Measurements from ENCODE around the gene DDX51. TPM values are rescaled to one million over a fixed set of nuclear protein-coding genes. Genes with fewer than 3 reads are reported as not detected.

The DDX51 gene
- total and polyA plus RNA-seq, 2 of the 4 experiments (the other 2 are of a cell fraction) = 3.8 to 14.5 TPM

DNA sequence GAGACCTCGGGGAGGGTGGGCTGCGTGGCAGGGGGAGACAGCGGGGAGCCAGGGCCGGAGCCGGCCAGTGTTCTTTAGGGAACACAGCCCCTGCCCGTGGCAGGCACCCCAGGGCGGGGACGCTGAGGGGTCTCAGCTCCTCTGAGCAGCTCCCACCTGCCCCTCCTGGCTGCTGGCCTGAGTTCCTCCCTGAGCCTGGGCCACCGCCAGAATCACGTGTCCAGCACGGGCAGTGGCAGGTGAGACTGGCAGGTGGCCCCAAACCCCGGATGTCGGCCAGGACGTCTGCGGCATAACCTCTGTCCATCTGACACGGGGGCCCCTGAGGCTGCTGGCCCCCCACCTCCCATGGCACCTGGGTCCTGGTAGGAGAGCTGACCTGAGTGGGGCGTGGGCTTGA is 25.3 kb upstream of the DDX51 start:
- no peak overlapping the region for H2BK120ac ChIP-seq (ENCODE audit: low read depth, low read length)
- H2BK15ac ChIP-seq (ENCODE audit: low read depth, low read length) = no peak overlapping the region
- 87% methylated on average over 3 of the region's 17 CpGs; no CpG with 5 or more reads in 1 of the 2 experiments for WGBS, 2 experiments (ENCODE audit: extremely low coverage in 2 of 2, insufficient read length in 1 of 2)
- no peak overlapping the region for H3K4me2 ChIP-seq (ENCODE audit: low read depth, low read length)
- H3K4ac ChIP-seq (ENCODE audit: low read depth, low read length) = no peak overlapping the region
- no peak overlapping the region for H4K91ac ChIP-seq (ENCODE audit: insufficient read depth, low read depth, low read length)
- no peak overlapping the region for H3K23ac ChIP-seq (ENCODE audit: low read depth, low read length)
- ChIA-PET POLR2A (ENCODE audit: unreplicated experiment) (no interaction called here), CTCF (no interaction called here)
- no peak overlapping the region for H3K14ac ChIP-seq (replicated peaks; ENCODE audit: low read depth, low read length)
- ATAC-seq (ENCODE audit: low read depth) (no peak), DNase-seq (no peak)
- H3K18ac ChIP-seq (ENCODE audit: low read depth, low read length) = no peak overlapping the region
- no peaks in the 10 kb centered on the region for H3K36me3 ChIP-seq (ENCODE audit: control insufficient read depth, insufficient read depth, low read length)
- no peaks in the 10 kb centered on the region for H3K9me3 ChIP-seq (ENCODE audit: control insufficient read depth, insufficient read depth, low read length)
- H3K27ac ChIP-seq (ENCODE audit: insufficient read depth, low read length) = no peak overlapping the region
- H4K5ac ChIP-seq (ENCODE audit: low read depth, low read length) = no peak overlapping the region
- in situ Hi-C loops (cut with MboI; ENCODE audit: low sequenced_read_pairs) = no loop called here
- H2AK9ac ChIP-seq (replicated peaks; ENCODE audit: low read depth, low read length, poor library complexity) = no peak overlapping the region
- dilution Hi-C loops (cut with HindIII; ENCODE audit: low sequenced_read_pairs, unreplicated experiment) = no loop called here
- no peak overlapping the region for H2BK5ac ChIP-seq (ENCODE audit: low read depth, low read length, poor library complexity, severe bottlenecking)
- H3K4me3 ChIP-seq (ENCODE audit: insufficient read depth, low read depth, low read length) = no peak overlapping the region
- TF ChIP-seq FOS (IDR thresholded peaks at IDR 0.05; ENCODE audit: low read depth, low read length) = no peak
- TF ChIP-seq POLR2A (IDR thresholded peaks at IDR 0.05; ENCODE audit: low read depth, low read length) = no peak
- TF ChIP-seq, protein P1, sequence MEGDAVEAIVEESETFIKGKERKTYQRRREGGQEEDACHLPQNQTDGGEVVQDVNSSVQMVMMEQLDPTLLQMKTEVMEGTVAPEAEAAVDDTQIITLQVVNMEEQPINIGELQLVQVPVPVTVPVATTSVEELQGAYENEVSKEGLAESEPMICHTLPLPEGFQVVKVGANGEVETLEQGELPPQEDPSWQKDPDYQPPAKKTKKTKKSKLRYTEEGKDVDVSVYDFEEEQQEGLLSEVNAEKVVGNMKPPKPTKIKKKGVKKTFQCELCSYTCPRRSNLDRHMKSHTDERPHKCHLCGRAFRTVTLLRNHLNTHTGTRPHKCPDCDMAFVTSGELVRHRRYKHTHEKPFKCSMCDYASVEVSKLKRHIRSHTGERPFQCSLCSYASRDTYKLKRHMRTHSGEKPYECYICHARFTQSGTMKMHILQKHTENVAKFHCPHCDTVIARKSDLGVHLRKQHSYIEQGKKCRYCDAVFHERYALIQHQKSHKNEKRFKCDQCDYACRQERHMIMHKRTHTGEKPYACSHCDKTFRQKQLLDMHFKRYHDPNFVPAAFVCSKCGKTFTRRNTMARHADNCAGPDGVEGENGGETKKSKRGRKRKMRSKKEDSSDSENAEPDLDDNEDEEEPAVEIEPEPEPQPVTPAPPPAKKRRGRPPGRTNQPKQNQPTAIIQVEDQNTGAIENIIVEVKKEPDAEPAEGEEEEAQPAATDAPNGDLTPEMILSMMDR (conservative IDR thresholded peaks at IDR 0.05; ENCODE audit: low read depth, low read length) = no peak
- TF ChIP-seq CHD1 (IDR thresholded peaks at IDR 0.05; ENCODE audit: low read depth, low read length) = no peak
- no peak for TF ChIP-seq NFE2L2 (IDR thresholded peaks at IDR 0.05; ENCODE audit: low read depth, low read length)
- TF ChIP-seq, protein P2, sequence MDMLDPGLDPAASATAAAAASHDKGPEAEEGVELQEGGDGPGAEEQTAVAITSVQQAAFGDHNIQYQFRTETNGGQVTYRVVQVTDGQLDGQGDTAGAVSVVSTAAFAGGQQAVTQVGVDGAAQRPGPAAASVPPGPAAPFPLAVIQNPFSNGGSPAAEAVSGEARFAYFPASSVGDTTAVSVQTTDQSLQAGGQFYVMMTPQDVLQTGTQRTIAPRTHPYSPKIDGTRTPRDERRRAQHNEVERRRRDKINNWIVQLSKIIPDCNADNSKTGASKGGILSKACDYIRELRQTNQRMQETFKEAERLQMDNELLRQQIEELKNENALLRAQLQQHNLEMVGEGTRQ (IDR thresholded peaks at IDR 0.05; ENCODE audit: low read depth, low read length) = no peak
- no peak for TF ChIP-seq RFX5 (IDR thresholded peaks at IDR 0.05; ENCODE audit: low read depth, low read length)
- no peak overlapping the region for H3K56ac ChIP-seq (ENCODE audit: extremely low read depth, insufficient read depth, low read length)
- H3K4me1 ChIP-seq (ENCODE audit: control insufficient read depth, insufficient read depth, low read length) = peaks cover 8% of the 10 kb centered on the region; the same call in 1 of the 2 replicates
- BruUV-seq (replicated peaks) = no TSS peak
- peaks cover 36% of the 10 kb centered on the region; the same call in 1 of the 2 replicates for H3K27me3 ChIP-seq (ENCODE audit: control insufficient read depth, insufficient read depth, low read length)
- H3K9ac ChIP-seq (ENCODE audit: low read depth, low read length) = no peak overlapping the region
- H4K20me1 ChIP-seq (ENCODE audit: insufficient read depth, low read length) = no peaks in the 10 kb centered on the region; the same call in 1 of the 2 replicates
- intact Hi-C loops (cut with micrococcal nuclease) = no loop called here
- no peak overlapping the region for H2BK20ac ChIP-seq (ENCODE audit: low read depth, low read length)
- H4K8ac ChIP-seq (ENCODE audit: low read depth in 2 of 2, low read length in 2 of 2) = no peak overlapping the region
- H3K79me1 ChIP-seq (ENCODE audit: low read depth in 1 of 2, low read length in 2 of 2) = no peaks in the 10 kb centered on the region
- H2AK5ac ChIP-seq (ENCODE audit: low read depth, low read length) = no peak overlapping the region; the same call in 1 of the 2 replicates
- H2AFZ ChIP-seq (replicated peaks; ENCODE audit: low read length, poor library complexity) = no peak overlapping the region
- H3K9me1 ChIP-seq (ENCODE audit: insufficient read depth, low read length) = no peaks in the 10 kb centered on the region; the same call in 1 of the 2 replicates
